ENCODE results near the gene MBOAT2.

DNA sequence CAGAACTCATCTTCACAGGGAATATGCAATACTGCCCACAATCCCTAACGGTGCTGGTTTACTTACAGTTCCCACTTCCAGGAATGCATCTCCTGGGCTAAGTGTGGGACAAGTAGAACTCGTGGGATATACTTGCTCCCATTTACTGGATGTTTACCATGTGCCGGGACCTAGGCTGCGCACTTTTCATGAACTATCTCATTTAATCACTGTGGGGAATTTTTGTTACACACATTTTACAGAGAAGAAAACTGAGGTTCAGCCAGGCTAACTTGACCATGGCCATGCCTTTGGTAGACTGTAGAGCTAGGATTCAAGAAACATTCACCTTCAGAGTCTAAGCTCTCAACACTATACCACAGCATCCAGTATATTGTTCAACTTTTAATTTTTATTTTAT, 24.4 kb upstream of the MBOAT2 start:
- TF ChIP-seq, protein P1, sequence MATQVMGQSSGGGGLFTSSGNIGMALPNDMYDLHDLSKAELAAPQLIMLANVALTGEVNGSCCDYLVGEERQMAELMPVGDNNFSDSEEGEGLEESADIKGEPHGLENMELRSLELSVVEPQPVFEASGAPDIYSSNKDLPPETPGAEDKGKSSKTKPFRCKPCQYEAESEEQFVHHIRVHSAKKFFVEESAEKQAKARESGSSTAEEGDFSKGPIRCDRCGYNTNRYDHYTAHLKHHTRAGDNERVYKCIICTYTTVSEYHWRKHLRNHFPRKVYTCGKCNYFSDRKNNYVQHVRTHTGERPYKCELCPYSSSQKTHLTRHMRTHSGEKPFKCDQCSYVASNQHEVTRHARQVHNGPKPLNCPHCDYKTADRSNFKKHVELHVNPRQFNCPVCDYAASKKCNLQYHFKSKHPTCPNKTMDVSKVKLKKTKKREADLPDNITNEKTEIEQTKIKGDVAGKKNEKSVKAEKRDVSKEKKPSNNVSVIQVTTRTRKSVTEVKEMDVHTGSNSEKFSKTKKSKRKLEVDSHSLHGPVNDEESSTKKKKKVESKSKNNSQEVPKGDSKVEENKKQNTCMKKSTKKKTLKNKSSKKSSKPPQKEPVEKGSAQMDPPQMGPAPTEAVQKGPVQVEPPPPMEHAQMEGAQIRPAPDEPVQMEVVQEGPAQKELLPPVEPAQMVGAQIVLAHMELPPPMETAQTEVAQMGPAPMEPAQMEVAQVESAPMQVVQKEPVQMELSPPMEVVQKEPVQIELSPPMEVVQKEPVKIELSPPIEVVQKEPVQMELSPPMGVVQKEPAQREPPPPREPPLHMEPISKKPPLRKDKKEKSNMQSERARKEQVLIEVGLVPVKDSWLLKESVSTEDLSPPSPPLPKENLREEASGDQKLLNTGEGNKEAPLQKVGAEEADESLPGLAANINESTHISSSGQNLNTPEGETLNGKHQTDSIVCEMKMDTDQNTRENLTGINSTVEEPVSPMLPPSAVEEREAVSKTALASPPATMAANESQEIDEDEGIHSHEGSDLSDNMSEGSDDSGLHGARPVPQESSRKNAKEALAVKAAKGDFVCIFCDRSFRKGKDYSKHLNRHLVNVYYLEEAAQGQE (IDR thresholded peaks at IDR 0.05; ENCODE audit: borderline replicate concordance) = no peak
- TF ChIP-seq, protein P2, sequence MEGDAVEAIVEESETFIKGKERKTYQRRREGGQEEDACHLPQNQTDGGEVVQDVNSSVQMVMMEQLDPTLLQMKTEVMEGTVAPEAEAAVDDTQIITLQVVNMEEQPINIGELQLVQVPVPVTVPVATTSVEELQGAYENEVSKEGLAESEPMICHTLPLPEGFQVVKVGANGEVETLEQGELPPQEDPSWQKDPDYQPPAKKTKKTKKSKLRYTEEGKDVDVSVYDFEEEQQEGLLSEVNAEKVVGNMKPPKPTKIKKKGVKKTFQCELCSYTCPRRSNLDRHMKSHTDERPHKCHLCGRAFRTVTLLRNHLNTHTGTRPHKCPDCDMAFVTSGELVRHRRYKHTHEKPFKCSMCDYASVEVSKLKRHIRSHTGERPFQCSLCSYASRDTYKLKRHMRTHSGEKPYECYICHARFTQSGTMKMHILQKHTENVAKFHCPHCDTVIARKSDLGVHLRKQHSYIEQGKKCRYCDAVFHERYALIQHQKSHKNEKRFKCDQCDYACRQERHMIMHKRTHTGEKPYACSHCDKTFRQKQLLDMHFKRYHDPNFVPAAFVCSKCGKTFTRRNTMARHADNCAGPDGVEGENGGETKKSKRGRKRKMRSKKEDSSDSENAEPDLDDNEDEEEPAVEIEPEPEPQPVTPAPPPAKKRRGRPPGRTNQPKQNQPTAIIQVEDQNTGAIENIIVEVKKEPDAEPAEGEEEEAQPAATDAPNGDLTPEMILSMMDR (IDR thresholded peaks at IDR 0.05; ENCODE audit: poor library complexity, severe bottlenecking) = no peak
- TF ChIP-seq POLR2AphosphoS5 (IDR thresholded peaks at IDR 0.05) (no peak), MXI1 (conservative IDR thresholded peaks at IDR 0.05; ENCODE audit: poor library complexity, severe bottlenecking) (no peak), TAF1 (IDR thresholded peaks at IDR 0.05; ENCODE audit: low read depth) (no peak)
